Fibroblast of lung (primary cell): ENCODE measurements around the gene RAB1B. TPM values are rescaled to one million over a fixed set of nuclear protein-coding genes. Genes with fewer than 3 reads are reported as not detected.
"Not testable (repeated sequence)": the region's sequence is repeated elsewhere in the genome, so short reads cannot be mapped to it uniquely, and the experiment has no call there.

Experiments used
- DNase-seq, 2 donors: peaks; one replicate each; pipeline versions ENCODE4 v3.0.0 to v3.0.0-alpha.2; 2010; ENCODE audit warnings: low read depth in 2 of 2
- H2AFZ ChIP-seq: 2 replicates; pipeline ENCODE4 v1.5.1; 2012; ENCODE audit warnings: low read length, control low read depth, inconsistent platforms
- H3K27ac ChIP-seq: 2 replicates; pipeline ENCODE4 v1.5.1; 2011; ENCODE audit warnings: low read length, control low read depth; ENCODE audit not compliant: insufficient read depth
- H3K27me3 ChIP-seq: 2 replicates; pipeline ENCODE4 v1.5.1; 2011; ENCODE audit warnings: mild to moderate bottlenecking, low read length; ENCODE audit not compliant: control insufficient read depth, insufficient read depth
- H3K36me3 ChIP-seq: 2 replicates; pipeline ENCODE4 v1.5.1; 2011; ENCODE audit warnings: low read length; ENCODE audit not compliant: control insufficient read depth, insufficient read depth
- H3K4me1 ChIP-seq: 2 replicates; pipeline ENCODE4 v1.5.1; 2011; ENCODE audit warnings: low read length; ENCODE audit not compliant: control insufficient read depth, insufficient read depth; ENCODE audit errors: extremely low read depth
- H3K4me2 ChIP-seq: 2 replicates; pipeline ENCODE4 v1.5.1; 2011; ENCODE audit warnings: low read length, control low read depth; ENCODE audit not compliant: insufficient read depth; ENCODE audit errors: extremely low read depth
- H3K4me3 ChIP-seq, 4 experiments: fragments of 200-600 bp in 1 of 4; sonication (generic) in 1 of 4; replicated peaks in 1 of 4; 2 replicates each; pipeline ENCODE4 v1.5.1; 2011 to 2016; ENCODE audit warnings: low read length in 4 of 4, low read depth in 3 of 4, mild to moderate bottlenecking in 3 of 4, control low read depth in 2 of 4, inconsistent platforms in 1 of 4, mixed read lengths in 1 of 4; ENCODE audit not compliant: insufficient read depth in 1 of 4; ENCODE audit errors: control extremely low read depth in 1 of 4
- H3K79me2 ChIP-seq: 2 replicates; pipeline ENCODE4 v1.5.1; 2012; ENCODE audit warnings: mild to moderate bottlenecking, low read length, inconsistent platforms; ENCODE audit not compliant: control insufficient read depth, insufficient read depth
- H3K9ac ChIP-seq: 2 replicates; pipeline ENCODE4 v1.5.1; 2011; ENCODE audit warnings: mild to moderate bottlenecking, low read length, control low read depth; ENCODE audit not compliant: insufficient read depth
- H3K9me3 ChIP-seq: 2 replicates; pipeline ENCODE4 v1.5.1; 2012; ENCODE audit warnings: low read depth, low read length; ENCODE audit not compliant: control insufficient read depth, insufficient read depth
- H4K20me1 ChIP-seq: 2 replicates; pipeline ENCODE4 v1.5.1; 2011; ENCODE audit warnings: low read length; ENCODE audit not compliant: control insufficient read depth, insufficient read depth; ENCODE audit errors: extremely low read depth
- EZH2 ChIP-seq: IDR thresholded peaks from 2 replicates; pipeline ENCODE4 v1.5.1; 2012; ENCODE audit warnings: low read length, control low read depth, mild to moderate bottlenecking; ENCODE audit errors: missing control alignments
- polyA plus RNA-seq, 2 donors: library from polyadenylated mRNA; depleted of rRNA in 1 of 2; stranded (reverse) in 1 of 2; unstranded in 1 of 2; fragments of >200 nt; gene quantifications; 2 replicates each; pipeline ENCODE4 v1.2.1, GENCODE V29; 2011 to 2012; ENCODE audit warnings: missing spikeins in 1 of 2
- total RNA-seq: library from RNA; depleted of rRNA; stranded (reverse); fragments of >200 nt; gene quantifications from 2 replicates; pipeline ENCODE4 v1.2.1, GENCODE V29; 2014
- TF ChIP-seq, protein P1 (sequence below), 2 donors: IDR thresholded peaks in 1 of 2; conservative IDR thresholded peaks in 1 of 2; 1 replicate in 1 of 2; 2 replicates in 1 of 2; pipeline ENCODE4 v1.5.1; 2011 to 2012; ENCODE audit warnings: low read length in 2 of 2, control low read depth in 1 of 2, inconsistent platforms in 1 of 2, low read depth in 1 of 2, mild to moderate bottlenecking in 1 of 2

The RAB1B gene
- total and polyA plus RNA-seq, 2 donors (not counting 1 experiment from before 2014, with no cell fraction given) = 63.6 to 140 TPM

DNA sequence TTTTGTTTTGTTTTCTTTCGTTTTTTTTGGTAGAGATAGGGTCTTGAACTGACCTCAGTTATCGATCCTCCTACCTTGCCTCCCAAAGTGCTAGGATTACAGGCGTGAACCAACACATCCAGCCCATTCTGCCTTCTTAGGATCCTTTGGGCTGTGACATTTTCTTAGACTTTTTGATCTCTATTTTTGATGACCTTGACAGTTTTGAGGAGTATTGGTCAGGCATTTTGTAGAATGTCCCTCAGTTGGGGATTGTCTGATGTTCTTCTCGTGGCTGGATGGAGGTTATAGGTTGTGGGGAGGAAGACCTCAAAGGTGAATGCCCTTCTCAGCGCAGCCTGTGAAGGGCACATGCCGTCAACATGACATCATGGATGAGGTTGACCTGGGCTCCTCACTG lies 19.5 kb upstream of the RAB1B start:
- no peak overlapping the region for H3K4me2 ChIP-seq
- no peaks in the 10 kb centered on the region for H3K79me2 ChIP-seq
- TF ChIP-seq, protein P1, sequence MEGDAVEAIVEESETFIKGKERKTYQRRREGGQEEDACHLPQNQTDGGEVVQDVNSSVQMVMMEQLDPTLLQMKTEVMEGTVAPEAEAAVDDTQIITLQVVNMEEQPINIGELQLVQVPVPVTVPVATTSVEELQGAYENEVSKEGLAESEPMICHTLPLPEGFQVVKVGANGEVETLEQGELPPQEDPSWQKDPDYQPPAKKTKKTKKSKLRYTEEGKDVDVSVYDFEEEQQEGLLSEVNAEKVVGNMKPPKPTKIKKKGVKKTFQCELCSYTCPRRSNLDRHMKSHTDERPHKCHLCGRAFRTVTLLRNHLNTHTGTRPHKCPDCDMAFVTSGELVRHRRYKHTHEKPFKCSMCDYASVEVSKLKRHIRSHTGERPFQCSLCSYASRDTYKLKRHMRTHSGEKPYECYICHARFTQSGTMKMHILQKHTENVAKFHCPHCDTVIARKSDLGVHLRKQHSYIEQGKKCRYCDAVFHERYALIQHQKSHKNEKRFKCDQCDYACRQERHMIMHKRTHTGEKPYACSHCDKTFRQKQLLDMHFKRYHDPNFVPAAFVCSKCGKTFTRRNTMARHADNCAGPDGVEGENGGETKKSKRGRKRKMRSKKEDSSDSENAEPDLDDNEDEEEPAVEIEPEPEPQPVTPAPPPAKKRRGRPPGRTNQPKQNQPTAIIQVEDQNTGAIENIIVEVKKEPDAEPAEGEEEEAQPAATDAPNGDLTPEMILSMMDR (conservative IDR thresholded peaks at IDR 0.05 in 1 of 2, IDR thresholded peaks at IDR 0.05 in 1 of 2; ENCODE audit: low read depth in 1 of 2, low read length in 2 of 2) = no peak
- TF ChIP-seq EZH2 = no peak
- no peak overlapping the region for H2AFZ ChIP-seq
- no peaks in the 10 kb centered on the region for H3K27me3 ChIP-seq
- no peaks in the 10 kb centered on the region for H3K9me3 ChIP-seq
- no peak overlapping the region for H3K9ac ChIP-seq
- peaks cover 6% of the 10 kb centered on the region for H3K36me3 ChIP-seq
- no peaks in the 10 kb centered on the region for H3K4me1 ChIP-seq
- no peak overlapping the region for H3K4me3 ChIP-seq
- DNase-seq = no peak
- no peak overlapping the region for H3K27ac ChIP-seq
- no peaks in the 10 kb centered on the region for H4K20me1 ChIP-seq

DNA sequence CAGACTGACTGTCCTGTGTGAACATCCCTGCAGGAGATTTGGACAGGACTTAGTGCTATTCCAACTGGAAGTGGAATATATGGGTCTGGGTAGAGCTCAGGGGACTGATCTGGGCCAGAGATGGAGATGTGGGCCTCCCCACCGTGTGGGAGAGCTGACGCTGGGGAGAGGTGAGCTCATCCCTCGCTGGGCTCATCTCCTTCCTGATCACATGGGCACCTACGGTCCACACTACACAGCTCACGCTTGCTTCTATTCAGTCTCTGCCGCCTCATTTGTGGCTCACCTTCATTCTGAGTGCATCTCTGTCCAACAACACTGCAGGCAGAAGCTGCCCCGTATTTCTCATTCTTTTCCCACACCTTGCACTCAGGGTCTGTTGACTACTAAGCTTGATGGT lies 16.6 kb upstream of the RAB1B start:
- Histone ChIP-seq H3K4me3 (no peak overlapping the region), H4K20me1 (no peaks in the 10 kb centered on the region), H2AFZ (no peak overlapping the region), H3K4me1 (no peaks in the 10 kb centered on the region), H3K27ac (no peak overlapping the region), H3K4me2 (no peak overlapping the region), H3K9ac (no peak overlapping the region), H3K9me3 (no peaks in the 10 kb centered on the region), H3K27me3 (no peaks in the 10 kb centered on the region), H3K79me2 (no peaks in the 10 kb centered on the region), H3K36me3 (peaks cover 4% of the 10 kb centered on the region)
- no peak for TF ChIP-seq EZH2
- TF ChIP-seq, protein P1 (conservative IDR thresholded peaks at IDR 0.05 in 1 of 2, IDR thresholded peaks at IDR 0.05 in 1 of 2; ENCODE audit: low read depth in 1 of 2, low read length in 2 of 2) = no peak
- DNase-seq = no peak

GRCh38 chr11:66253081-66253480 lies 15.4 kb upstream of the RAB1B start:
- not testable (repeated sequence) for H3K79me2 ChIP-seq, H3K36me3 ChIP-seq, H3K27ac ChIP-seq, DNase-seq, H2AFZ ChIP-seq, H3K27me3 ChIP-seq, H4K20me1 ChIP-seq, H3K4me3 ChIP-seq, H3K4me1 ChIP-seq, H3K4me2 ChIP-seq, H3K9ac ChIP-seq, H3K9me3 ChIP-seq
